ENCODE data around the gene SPCS2. TPM values are rescaled to one million over a fixed set of nuclear protein-coding genes. Genes with fewer than 3 reads are reported as not detected.
"Not testable (repeated sequence)": the region's sequence is repeated elsewhere in the genome, so short reads cannot be mapped to it uniquely, and the experiment has no call there.

Gene SPCS2
- total and polyA plus RNA-seq, 8 donors, result 160 to 231 (median 174) TPM

DNA sequence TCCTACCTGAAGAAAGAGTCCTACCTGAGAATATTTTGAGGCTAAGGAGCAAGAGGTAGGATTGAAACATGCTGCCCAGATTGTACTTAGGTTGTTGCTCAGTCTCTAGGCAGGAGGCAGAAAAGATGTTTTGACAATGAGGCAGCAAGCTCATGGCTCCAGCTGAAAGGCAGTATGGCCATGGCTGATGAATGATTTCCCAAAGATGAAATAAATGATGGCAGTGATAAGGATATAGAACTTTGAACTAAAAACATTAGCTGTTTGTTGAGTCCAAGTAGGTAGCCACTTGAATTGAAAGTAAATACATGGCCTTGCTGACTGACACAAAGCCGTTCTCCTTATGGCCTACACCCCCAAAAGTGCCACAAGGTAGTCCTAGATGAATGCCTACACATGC, 32.8 kb downstream of the SPCS2 start:
- no peaks in the 10 kb centered on the region for H3K4me1 ChIP-seq
- TF ChIP-seq, protein P1, sequence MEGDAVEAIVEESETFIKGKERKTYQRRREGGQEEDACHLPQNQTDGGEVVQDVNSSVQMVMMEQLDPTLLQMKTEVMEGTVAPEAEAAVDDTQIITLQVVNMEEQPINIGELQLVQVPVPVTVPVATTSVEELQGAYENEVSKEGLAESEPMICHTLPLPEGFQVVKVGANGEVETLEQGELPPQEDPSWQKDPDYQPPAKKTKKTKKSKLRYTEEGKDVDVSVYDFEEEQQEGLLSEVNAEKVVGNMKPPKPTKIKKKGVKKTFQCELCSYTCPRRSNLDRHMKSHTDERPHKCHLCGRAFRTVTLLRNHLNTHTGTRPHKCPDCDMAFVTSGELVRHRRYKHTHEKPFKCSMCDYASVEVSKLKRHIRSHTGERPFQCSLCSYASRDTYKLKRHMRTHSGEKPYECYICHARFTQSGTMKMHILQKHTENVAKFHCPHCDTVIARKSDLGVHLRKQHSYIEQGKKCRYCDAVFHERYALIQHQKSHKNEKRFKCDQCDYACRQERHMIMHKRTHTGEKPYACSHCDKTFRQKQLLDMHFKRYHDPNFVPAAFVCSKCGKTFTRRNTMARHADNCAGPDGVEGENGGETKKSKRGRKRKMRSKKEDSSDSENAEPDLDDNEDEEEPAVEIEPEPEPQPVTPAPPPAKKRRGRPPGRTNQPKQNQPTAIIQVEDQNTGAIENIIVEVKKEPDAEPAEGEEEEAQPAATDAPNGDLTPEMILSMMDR (IDR thresholded peaks at IDR 0.05), result no peak
- DNase-seq (no peak), ATAC-seq (no peak)
- H3K9me3 ChIP-seq, result no peaks in the 10 kb centered on the region
- H3K27me3 ChIP-seq, result no peaks in the 10 kb centered on the region
- no peak overlapping the region for H3K27ac ChIP-seq
- peaks cover 0 to 36% of the 10 kb centered on the region in 2 donors for H3K36me3 ChIP-seq
- H3K4me3 ChIP-seq, result no peak overlapping the region
- intact Hi-C loops (cut with DNase I), result no loop called here

DNA sequence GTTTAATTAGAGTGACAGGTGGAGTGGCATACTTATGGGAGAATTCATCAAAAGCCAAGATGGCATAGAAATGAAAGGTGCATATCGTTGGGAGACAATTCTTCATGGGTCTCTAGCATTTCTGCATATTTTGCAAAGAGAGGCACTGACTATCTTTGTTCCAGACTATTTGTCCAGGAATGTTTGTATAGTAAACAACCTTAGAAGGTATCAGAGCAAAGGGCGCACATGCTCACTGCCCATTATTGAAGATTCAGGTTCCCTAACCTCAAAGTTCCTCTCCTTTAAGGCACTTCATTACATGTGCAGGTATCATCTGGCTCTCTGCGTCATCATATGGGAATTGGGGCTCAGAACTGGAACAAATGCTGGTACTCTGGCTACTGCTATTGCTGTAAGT, 35.0 kb downstream of the SPCS2 start:
- intact Hi-C loops (cut with DNase I), result no loop called here
- TF ChIP-seq, protein P1 (IDR thresholded peaks at IDR 0.05), result no peak
- DNase-seq (no peak), ATAC-seq (no peak)
- Histone ChIP-seq H3K4me3 (no peak overlapping the region), H3K27ac (no peak overlapping the region), H3K9me3 (no peaks in the 10 kb centered on the region), H3K27me3 (no peaks in the 10 kb centered on the region), H3K4me1 (peaks cover 0 to 8% of the 10 kb centered on the region in 2 donors), H3K36me3 (peaks cover 0 to 19% of the 10 kb centered on the region in 2 donors)

DNA sequence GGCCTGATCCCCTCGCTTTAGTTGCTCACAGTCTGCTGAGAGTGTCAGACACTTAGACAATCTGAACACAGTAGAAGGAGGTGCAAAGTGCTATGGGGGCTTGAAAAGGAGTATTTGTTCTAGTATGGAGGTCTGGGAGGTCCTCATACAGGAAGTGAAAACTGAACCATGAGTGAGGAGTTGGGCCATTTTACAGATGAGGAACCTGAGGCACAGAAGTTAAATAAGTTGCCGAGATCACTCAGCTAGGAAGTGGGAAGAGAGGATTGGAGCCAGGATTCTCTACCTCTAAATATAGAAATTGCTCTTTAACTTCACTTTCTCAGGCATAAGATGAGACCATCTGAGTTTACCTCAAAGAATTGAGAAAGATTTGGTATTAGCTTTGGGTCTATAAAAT, 35.7 kb downstream of the SPCS2 start:
- peaks cover 0 to 13% of the 10 kb centered on the region in 2 donors for H3K36me3 ChIP-seq
- ATAC-seq, result no peak
- intact Hi-C loops (cut with DNase I), result no loop called here
- no peak overlapping the region for H3K4me3 ChIP-seq
- no peak for DNase-seq
- peaks cover 0 to 15% of the 10 kb centered on the region in 2 donors for H3K4me1 ChIP-seq
- no peaks in the 10 kb centered on the region for H3K9me3 ChIP-seq
- TF ChIP-seq, protein P1 (IDR thresholded peaks at IDR 0.05), result no peak
- no peak overlapping the region for H3K27ac ChIP-seq
- no peaks in the 10 kb centered on the region for H3K27me3 ChIP-seq

DNA sequence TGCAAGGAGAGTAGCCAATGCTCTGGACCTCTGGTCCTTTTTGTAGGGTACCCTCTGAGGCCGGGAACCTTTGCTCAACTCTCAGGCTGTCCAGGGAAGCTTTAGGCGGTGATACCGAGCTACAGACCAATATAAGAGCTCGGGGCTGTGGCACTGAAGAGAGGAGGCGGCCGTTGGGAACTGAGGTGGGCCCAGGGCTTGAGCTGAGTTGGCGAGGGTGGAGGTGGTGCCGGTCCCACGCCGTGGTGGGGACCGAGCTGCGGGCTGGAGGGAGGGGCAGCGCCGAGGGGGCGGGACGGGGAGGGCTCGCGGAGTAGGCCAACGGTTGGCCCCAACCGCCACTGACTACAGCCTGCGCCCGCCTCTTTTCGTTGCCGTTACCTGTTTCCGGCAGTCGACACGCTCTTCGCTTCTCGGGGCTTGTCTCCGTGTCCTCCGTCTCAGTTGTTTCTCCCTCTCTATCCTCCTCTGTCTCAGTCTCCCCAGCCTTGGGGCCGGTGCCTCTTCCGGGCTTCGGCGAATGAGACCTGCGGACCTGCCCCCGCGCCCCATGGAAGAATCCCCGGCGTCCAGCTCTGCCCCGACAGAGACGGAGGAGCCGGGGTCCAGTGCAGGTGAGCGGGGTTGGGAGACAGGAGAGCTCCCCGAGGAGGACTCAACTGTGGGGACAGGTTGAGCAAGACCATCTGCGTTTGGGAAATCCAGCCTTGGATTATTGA, 39.6 kb downstream of the SPCS2 start, which contains the start of gene NEU3:
NEU3 (plus strand) TSS at position 393 of the 719 bp plus-strand sequence; CDS start at position 521, 128 bp downstream.
- H3K36me3 ChIP-seq, result no peaks in the 10 kb centered on the region
- peak; percentile 55 to 95 (median 83) for DNase-seq
- no peaks in the 10 kb centered on the region for H3K27me3 ChIP-seq
- H3K4me1 ChIP-seq, result peaks cover 0 to 30% of the 10 kb centered on the region in 2 donors
- intact Hi-C loops (cut with DNase I), result no loop called here
- no peaks in the 10 kb centered on the region for H3K9me3 ChIP-seq
- peak; percentile 99 for ATAC-seq
- H3K4me3 ChIP-seq, result peak within 1 kb of the TSS; percentile 52 to 69
- H3K27ac ChIP-seq, result peak within 1 kb of the TSS; percentile 57 to 80
- TF ChIP-seq, protein P1 (IDR thresholded peaks at IDR 0.05), result no peak

DNA sequence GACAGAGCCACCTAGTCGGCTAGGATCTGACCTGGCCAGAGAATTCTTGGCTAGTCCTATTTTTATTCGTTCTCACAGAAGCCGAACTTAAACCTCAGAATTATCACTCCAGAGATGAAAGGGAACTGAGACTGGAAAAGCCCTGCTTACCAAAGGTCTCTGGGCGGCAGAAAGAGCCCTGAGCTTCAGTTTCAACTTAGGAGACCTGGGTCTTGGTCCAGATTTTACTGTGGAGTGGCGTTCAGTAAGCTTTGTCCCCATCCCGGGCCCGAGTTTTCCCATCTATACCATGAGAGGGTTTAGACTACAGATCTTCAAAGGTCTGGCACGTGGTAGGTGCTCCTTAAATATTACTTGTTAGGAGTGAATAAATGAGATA, 40.2 kb downstream of the SPCS2 start:
- TF ChIP-seq, protein P1 (IDR thresholded peaks at IDR 0.05), result no peak
- intact Hi-C loops (cut with DNase I), result no loop called here

DNA sequence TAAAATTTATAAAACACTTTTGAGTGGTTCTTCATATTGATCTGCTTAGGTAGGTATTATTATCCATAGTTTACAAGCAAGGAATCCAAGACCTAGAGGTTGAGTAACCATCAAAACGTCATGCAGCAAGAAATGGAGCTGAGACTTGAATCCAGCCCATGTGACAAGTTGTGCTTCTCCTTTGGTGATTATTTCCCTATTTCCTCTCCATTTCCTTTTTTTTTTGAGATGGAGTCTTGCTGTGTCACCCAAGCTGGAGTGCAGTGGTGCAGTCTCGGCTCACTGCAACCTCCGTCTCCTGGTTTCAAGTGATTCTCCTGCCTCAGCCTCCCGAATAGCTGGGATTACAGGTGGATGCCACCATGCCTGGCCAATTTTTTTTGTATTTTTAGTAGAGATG, 41.1 kb downstream of the SPCS2 start:
- DNase-seq; H3K9me3 ChIP-seq; H3K36me3 ChIP-seq; H3K27me3 ChIP-seq; intact Hi-C loops (cut with DNase I); H3K27ac ChIP-seq; ATAC-seq: not testable (repeated sequence)
- peaks cover 0 to 30% of the 10 kb centered on the region in 2 donors for H3K4me1 ChIP-seq
- peak overlapping the region in 1 of 2 donors; percentile 69 for H3K4me3 ChIP-seq

More for the DNA sequence above, 40.2 kb downstream of the SPCS2 start:
- Histone ChIP-seq H3K4me1 (peaks cover 0 to 30% of the 10 kb centered on the region in 2 donors), H3K9me3 (no peaks in the 10 kb centered on the region), H3K4me3 (peak overlapping the region; percentile 52 to 69), H3K36me3 (peaks cover 0 to under 1% of the 10 kb centered on the region in 2 donors), H3K27me3 (no peaks in the 10 kb centered on the region), H3K27ac (peak overlapping the region; percentile 57 to 80)
- DNase-seq (no peak), ATAC-seq (peak; percentile 2)

All from left lung (tissue), 10 donors.